Mesenteric fat pad (tissue), 1 donor: ENCODE measurements around the gene MRPL44. TPM values are rescaled to one million over a fixed set of nuclear protein-coding genes. Genes with fewer than 3 reads are reported as not detected.
"Not testable (repeated sequence)": the region's sequence is repeated elsewhere in the genome, so short reads cannot be mapped to it uniquely, and the experiment has no call there.

Experiments used
- DNase-seq: peaks from one replicate; pipeline ENCODE4 v3.0.0-alpha.2; 2020; ENCODE audit warnings: low spot score
- total RNA-seq: library from RNA; stranded (reverse); fragmentation: NEBNext Ultra II Directional; extraction: Animal tissue kit (Norgen Biotek cat#: 25700); gene quantifications from one replicate; pipeline ENCODE4 v1.2.1, GENCODE V29; 2021
- donor health status: DM: yes; HTN: yes; CAD: no.

The MRPL44 gene
- total RNA-seq, 1 donor from 2014 or later, result 19.2 TPM

- DNase-seq, result not testable (repeated sequence)
Measured at GRCh38 chr2:224000662-224001061, 43.4 kb downstream of the MRPL44 start.

- no peak for DNase-seq
Measured at GRCh38 chr2:224004105-224004695, 46.9 kb downstream of the MRPL44 start.

- no peak for DNase-seq
Measured at GRCh38 chr2:224008702-224009261, 51.5 kb downstream of the MRPL44 start.

GRCh38 chr2:224009605-224010315 is 52.5 kb downstream of the MRPL44 start:
- DNase-seq, result no peak

GRCh38 chr2:224011837-224012236 is 54.6 kb downstream of the MRPL44 start:
- no peak for DNase-seq

- DNase-seq, result no peak
Measured at GRCh38 chr2:224014336-224014735, 57.1 kb downstream of the MRPL44 start.

GRCh38 chr2:224016963-224017362 is 59.7 kb downstream of the MRPL44 start:
- DNase-seq, result no peak

Other genes starting within 250 kb of the MRPL44 start
- 0.61 TPM for gene AP1S3, start 119.9 kb upstream of the MRPL44 start, total RNA-seq
- gene WDFY1, start 12.1 kb upstream of the MRPL44 start, total RNA-seq, result 41.7 TPM
- 56.4 TPM for gene SERPINE2, start 81.8 kb downstream of the MRPL44 start, total RNA-seq